GM12891 (cell line): ENCODE measurements around the gene LYPD5.

Experiments used
- PAX5 ChIP-seq: IDR thresholded peaks from 2 replicates; pipeline ENCODE4 v1.6.1; 2011; ENCODE audit warnings: low read length, moderate library complexity, mild to moderate bottlenecking; ENCODE audit not compliant: insufficient read depth, severe bottlenecking
- POLR2A ChIP-seq: IDR thresholded peaks from 2 replicates; pipeline ENCODE4 v1.6.1; 2011; ENCODE audit warnings: low read depth, low read length, control low read depth
- POLR2AphosphoS5 ChIP-seq: IDR thresholded peaks from 2 replicates; pipeline ENCODE4 v1.6.1; 2011; ENCODE audit warnings: low read depth, low read length, control low read depth
- POU2F2 ChIP-seq: IDR thresholded peaks from 2 replicates; pipeline ENCODE4 v1.6.1; 2011; ENCODE audit warnings: low read depth, mild to moderate bottlenecking, control low read depth, low read length, moderate library complexity
- TAF1 ChIP-seq: IDR thresholded peaks from 2 replicates; pipeline ENCODE4 v1.6.1; 2011; ENCODE audit warnings: low read depth, low read length, control low read depth

- no peak for TF ChIP-seq POLR2AphosphoS5
- no peak for TF ChIP-seq POLR2A
- TF ChIP-seq TAF1: no peak
- TF ChIP-seq PAX5: no peak
- no peak for TF ChIP-seq POU2F2
Measured at GRCh38 chr19:43766755-43767043, 35.5 kb downstream of the LYPD5 start.
